ENCODE data around the gene ESR1.

ESR1 gene

GRCh38 chr6:152142105-152142504 lies 334.6 kb downstream of the ESR1 start:
- H3K9me3 ChIP-seq (ENCODE audit: control insufficient read depth, low read length): no peaks in the 10 kb centered on the region
- no peak overlapping the region for H3K4me3 ChIP-seq (ENCODE audit: low read length)
- H3K27me3 ChIP-seq (ENCODE audit: control insufficient read depth, insufficient read depth, low read length): no peaks in the 10 kb centered on the region
- no peaks in the 10 kb centered on the region for H3K4me1 ChIP-seq (ENCODE audit: control insufficient read depth, insufficient read depth, low read length)
- H3K36me3 ChIP-seq (ENCODE audit: control insufficient read depth, insufficient read depth, low read length): no peaks in the 10 kb centered on the region
- H3K9ac ChIP-seq (ENCODE audit: low read length): no peak overlapping the region

- H3K4me3 ChIP-seq (ENCODE audit: low read length): no peak overlapping the region
Observed at GRCh38 chr6:152143359-152143758, 335.9 kb downstream of the ESR1 start.

GRCh38 chr6:152146385-152146784 lies 338.9 kb downstream of the ESR1 start:
- Histone ChIP-seq H3K4me3 (ENCODE audit: low read length) (no peak overlapping the region), H3K4me1 (ENCODE audit: control insufficient read depth, insufficient read depth, low read length) (no peaks in the 10 kb centered on the region), H3K9me3 (ENCODE audit: control insufficient read depth, low read length) (no peaks in the 10 kb centered on the region), H3K9ac (ENCODE audit: low read length) (no peak overlapping the region), H3K27me3 (ENCODE audit: control insufficient read depth, insufficient read depth, low read length) (no peaks in the 10 kb centered on the region), H3K36me3 (ENCODE audit: control insufficient read depth, insufficient read depth, low read length) (no peaks in the 10 kb centered on the region)

More at GRCh38 chr6:152143359-152143758, 335.9 kb downstream of the ESR1 start:
- Histone ChIP-seq H3K9ac (ENCODE audit: low read length) (no peak overlapping the region), H3K27me3 (ENCODE audit: control insufficient read depth, insufficient read depth, low read length) (no peaks in the 10 kb centered on the region), H3K9me3 (ENCODE audit: control insufficient read depth, low read length) (no peaks in the 10 kb centered on the region), H3K36me3 (ENCODE audit: control insufficient read depth, insufficient read depth, low read length) (no peaks in the 10 kb centered on the region), H3K4me1 (ENCODE audit: control insufficient read depth, insufficient read depth, low read length) (no peaks in the 10 kb centered on the region)

- no peak overlapping the region for H3K9ac ChIP-seq (ENCODE audit: low read length)
- no peaks in the 10 kb centered on the region for H3K4me1 ChIP-seq (ENCODE audit: control insufficient read depth, insufficient read depth, low read length)
- no peaks in the 10 kb centered on the region for H3K27me3 ChIP-seq (ENCODE audit: control insufficient read depth, insufficient read depth, low read length)
- no peaks in the 10 kb centered on the region for H3K36me3 ChIP-seq (ENCODE audit: control insufficient read depth, insufficient read depth, low read length)
- H3K9me3 ChIP-seq (ENCODE audit: control insufficient read depth, low read length): no peaks in the 10 kb centered on the region
- no peak overlapping the region for H3K4me3 ChIP-seq (ENCODE audit: low read length)
Observed at GRCh38 chr6:152147269-152147668, 339.8 kb downstream of the ESR1 start.

GRCh38 chr6:152148412-152148811 lies 340.9 kb downstream of the ESR1 start:
- H3K9me3 ChIP-seq (ENCODE audit: control insufficient read depth, low read length): no peaks in the 10 kb centered on the region
- H3K36me3 ChIP-seq (ENCODE audit: control insufficient read depth, insufficient read depth, low read length): no peaks in the 10 kb centered on the region
- H3K9ac ChIP-seq (ENCODE audit: low read length): no peak overlapping the region
- no peak overlapping the region for H3K4me3 ChIP-seq (ENCODE audit: low read length)
- no peaks in the 10 kb centered on the region for H3K4me1 ChIP-seq (ENCODE audit: control insufficient read depth, insufficient read depth, low read length)
- no peaks in the 10 kb centered on the region for H3K27me3 ChIP-seq (ENCODE audit: control insufficient read depth, insufficient read depth, low read length)

- Histone ChIP-seq H3K4me1 (ENCODE audit: control insufficient read depth, insufficient read depth, low read length) (no peaks in the 10 kb centered on the region), H3K4me3 (ENCODE audit: low read length) (no peak overlapping the region), H3K36me3 (ENCODE audit: control insufficient read depth, insufficient read depth, low read length) (no peaks in the 10 kb centered on the region), H3K27me3 (ENCODE audit: control insufficient read depth, insufficient read depth, low read length) (no peaks in the 10 kb centered on the region), H3K9me3 (ENCODE audit: control insufficient read depth, low read length) (no peaks in the 10 kb centered on the region), H3K9ac (ENCODE audit: low read length) (no peak overlapping the region)
Observed at GRCh38 chr6:152150196-152150595, 342.7 kb downstream of the ESR1 start.

- no peaks in the 10 kb centered on the region for H3K27me3 ChIP-seq (ENCODE audit: control insufficient read depth, insufficient read depth, low read length)
- H3K36me3 ChIP-seq (ENCODE audit: control insufficient read depth, insufficient read depth, low read length): no peaks in the 10 kb centered on the region
Observed at GRCh38 chr6:152151920-152152319, 344.4 kb downstream of the ESR1 start.

GRCh38 chr6:152154559-152155356 lies 347.3 kb downstream of the ESR1 start:
- Histone ChIP-seq H3K27me3 (ENCODE audit: control insufficient read depth, insufficient read depth, low read length) (no peaks in the 10 kb centered on the region), H3K9me3 (ENCODE audit: control insufficient read depth, low read length) (no peaks in the 10 kb centered on the region), H3K4me3 (ENCODE audit: low read length) (no peak overlapping the region), H3K36me3 (ENCODE audit: control insufficient read depth, insufficient read depth, low read length) (no peaks in the 10 kb centered on the region), H3K4me1 (ENCODE audit: control insufficient read depth, insufficient read depth, low read length) (no peaks in the 10 kb centered on the region), H3K9ac (ENCODE audit: low read length) (no peak overlapping the region)

More at GRCh38 chr6:152151920-152152319, 344.4 kb downstream of the ESR1 start:
- Histone ChIP-seq H3K4me3 (ENCODE audit: low read length) (no peak overlapping the region), H3K4me1 (ENCODE audit: control insufficient read depth, insufficient read depth, low read length) (no peaks in the 10 kb centered on the region), H3K9ac (ENCODE audit: low read length) (no peak overlapping the region), H3K9me3 (ENCODE audit: control insufficient read depth, low read length) (no peaks in the 10 kb centered on the region)

- no peak overlapping the region for H3K9ac ChIP-seq (ENCODE audit: low read length)
- no peak overlapping the region for H3K4me3 ChIP-seq (ENCODE audit: low read length)
- no peaks in the 10 kb centered on the region for H3K36me3 ChIP-seq (ENCODE audit: control insufficient read depth, insufficient read depth, low read length)
- no peaks in the 10 kb centered on the region for H3K27me3 ChIP-seq (ENCODE audit: control insufficient read depth, insufficient read depth, low read length)
- H3K9me3 ChIP-seq (ENCODE audit: control insufficient read depth, low read length): no peaks in the 10 kb centered on the region
- H3K4me1 ChIP-seq (ENCODE audit: control insufficient read depth, insufficient read depth, low read length): no peaks in the 10 kb centered on the region
Observed at GRCh38 chr6:152155792-152156191, 348.3 kb downstream of the ESR1 start.

- H3K9me3 ChIP-seq (ENCODE audit: control insufficient read depth, low read length): no peaks in the 10 kb centered on the region
- H3K4me3 ChIP-seq (ENCODE audit: low read length): no peak overlapping the region
- H3K36me3 ChIP-seq (ENCODE audit: control insufficient read depth, insufficient read depth, low read length): no peaks in the 10 kb centered on the region
- H3K4me1 ChIP-seq (ENCODE audit: control insufficient read depth, insufficient read depth, low read length): no peaks in the 10 kb centered on the region
- no peaks in the 10 kb centered on the region for H3K27me3 ChIP-seq (ENCODE audit: control insufficient read depth, insufficient read depth, low read length)
- no peak overlapping the region for H3K9ac ChIP-seq (ENCODE audit: low read length)
Observed at GRCh38 chr6:152160346-152160745, 352.9 kb downstream of the ESR1 start.

GRCh38 chr6:152161501-152161900 lies 354.0 kb downstream of the ESR1 start:
- no peaks in the 10 kb centered on the region for H3K36me3 ChIP-seq (ENCODE audit: control insufficient read depth, insufficient read depth, low read length)
- H3K9me3 ChIP-seq (ENCODE audit: control insufficient read depth, low read length): no peaks in the 10 kb centered on the region
- no peaks in the 10 kb centered on the region for H3K27me3 ChIP-seq (ENCODE audit: control insufficient read depth, insufficient read depth, low read length)
- H3K4me1 ChIP-seq (ENCODE audit: control insufficient read depth, insufficient read depth, low read length): no peaks in the 10 kb centered on the region
- H3K4me3 ChIP-seq (ENCODE audit: low read length): no peak overlapping the region
- H3K9ac ChIP-seq (ENCODE audit: low read length): no peak overlapping the region

GRCh38 chr6:152164957-152165356 lies 357.5 kb downstream of the ESR1 start:
- Histone ChIP-seq H3K4me1 (ENCODE audit: control insufficient read depth, insufficient read depth, low read length) (no peaks in the 10 kb centered on the region), H3K4me3 (ENCODE audit: low read length) (no peak overlapping the region), H3K27me3 (ENCODE audit: control insufficient read depth, insufficient read depth, low read length) (no peaks in the 10 kb centered on the region), H3K36me3 (ENCODE audit: control insufficient read depth, insufficient read depth, low read length) (no peaks in the 10 kb centered on the region), H3K9me3 (ENCODE audit: control insufficient read depth, low read length) (no peaks in the 10 kb centered on the region), H3K9ac (ENCODE audit: low read length) (no peak overlapping the region)

Data from mucosa of stomach (tissue), 1 donor.